GM12873 (cell line): Measurements from ENCODE around the gene EVC2.

Source experiments
- TF ChIP-seq, protein P1 (sequence below): IDR thresholded peaks from 2 replicates; pipeline ENCODE4 v1.5.1; 2012; ENCODE audit warnings: low read depth, mild to moderate bottlenecking, moderate library complexity, low read length, control low read depth; ENCODE audit not compliant: insufficient read depth; ENCODE audit errors: missing control alignments

Gene EVC2

GRCh38 chr4:5609306-5610007, 98.9 kb downstream of the EVC2 start:
- TF ChIP-seq, protein P1, sequence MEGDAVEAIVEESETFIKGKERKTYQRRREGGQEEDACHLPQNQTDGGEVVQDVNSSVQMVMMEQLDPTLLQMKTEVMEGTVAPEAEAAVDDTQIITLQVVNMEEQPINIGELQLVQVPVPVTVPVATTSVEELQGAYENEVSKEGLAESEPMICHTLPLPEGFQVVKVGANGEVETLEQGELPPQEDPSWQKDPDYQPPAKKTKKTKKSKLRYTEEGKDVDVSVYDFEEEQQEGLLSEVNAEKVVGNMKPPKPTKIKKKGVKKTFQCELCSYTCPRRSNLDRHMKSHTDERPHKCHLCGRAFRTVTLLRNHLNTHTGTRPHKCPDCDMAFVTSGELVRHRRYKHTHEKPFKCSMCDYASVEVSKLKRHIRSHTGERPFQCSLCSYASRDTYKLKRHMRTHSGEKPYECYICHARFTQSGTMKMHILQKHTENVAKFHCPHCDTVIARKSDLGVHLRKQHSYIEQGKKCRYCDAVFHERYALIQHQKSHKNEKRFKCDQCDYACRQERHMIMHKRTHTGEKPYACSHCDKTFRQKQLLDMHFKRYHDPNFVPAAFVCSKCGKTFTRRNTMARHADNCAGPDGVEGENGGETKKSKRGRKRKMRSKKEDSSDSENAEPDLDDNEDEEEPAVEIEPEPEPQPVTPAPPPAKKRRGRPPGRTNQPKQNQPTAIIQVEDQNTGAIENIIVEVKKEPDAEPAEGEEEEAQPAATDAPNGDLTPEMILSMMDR = no peak

DNA sequence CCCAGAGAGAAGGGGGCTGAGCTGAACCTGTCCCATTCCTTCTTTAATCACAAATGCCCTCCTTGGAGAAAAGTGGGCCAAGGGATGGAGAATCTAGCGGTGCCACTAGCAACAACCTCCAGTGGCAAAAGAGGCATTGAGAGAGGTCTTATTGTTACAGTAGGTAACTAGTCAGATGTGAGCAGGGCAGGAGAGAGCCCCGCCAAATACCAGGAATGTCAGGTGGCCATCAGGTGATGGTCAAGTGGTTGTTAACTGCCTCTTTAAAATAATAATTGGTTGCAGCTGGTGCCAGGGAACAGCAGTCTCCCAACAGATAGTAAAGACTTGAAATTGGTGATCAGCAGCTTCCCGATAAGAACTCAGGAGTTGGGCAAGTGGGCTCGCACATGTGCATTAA, 116.1 kb downstream of the EVC2 start:
- TF ChIP-seq, protein P1 = no peak

GRCh38 chr4:5589495-5589894, 118.9 kb downstream of the EVC2 start:
- TF ChIP-seq, protein P1 = no peak

DNA sequence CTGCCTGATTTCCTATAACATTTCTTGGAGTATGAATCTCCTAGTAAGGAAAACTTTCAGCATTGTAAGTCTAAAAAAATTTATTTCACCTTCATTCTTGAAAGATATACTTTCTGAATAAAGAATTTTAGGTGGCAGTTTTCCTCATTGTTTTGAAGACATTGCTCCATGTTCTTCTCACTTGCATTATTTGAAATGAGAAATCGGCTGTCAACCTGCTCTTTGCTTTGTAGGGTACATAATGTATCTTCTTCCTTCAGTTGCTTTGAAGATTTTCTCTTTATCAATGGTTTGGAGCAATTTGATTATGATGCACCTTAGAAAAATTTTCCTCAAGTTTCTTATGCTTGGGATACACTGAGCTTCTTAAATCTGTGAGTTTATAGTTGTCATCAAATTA, 120.3 kb downstream of the EVC2 start:
- TF ChIP-seq, protein P1 = no peak

GRCh38 chr4:5575941-5576340, 132.4 kb downstream of the EVC2 start:
- TF ChIP-seq, protein P1 = no peak

DNA sequence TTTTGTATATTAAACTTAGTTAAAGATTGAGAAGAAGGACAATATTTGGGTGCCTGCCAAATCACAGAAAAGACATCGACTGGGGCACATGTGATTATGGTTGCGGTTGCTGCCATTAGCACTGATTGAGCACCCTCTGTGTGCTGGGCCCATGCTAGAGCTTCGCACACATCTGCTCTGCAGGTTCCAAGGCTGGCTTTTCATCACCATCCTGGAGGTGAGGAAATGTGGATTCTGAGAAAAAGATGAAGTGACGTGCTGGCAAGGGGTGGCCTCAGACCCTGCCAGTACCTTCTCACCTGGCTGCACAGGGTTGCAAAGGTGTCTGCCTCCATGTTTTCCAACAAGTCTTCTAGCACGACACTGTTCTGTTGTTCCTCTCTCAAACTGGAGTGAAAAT, 134.0 kb downstream of the EVC2 start:
- TF ChIP-seq, protein P1 = no peak

DNA sequence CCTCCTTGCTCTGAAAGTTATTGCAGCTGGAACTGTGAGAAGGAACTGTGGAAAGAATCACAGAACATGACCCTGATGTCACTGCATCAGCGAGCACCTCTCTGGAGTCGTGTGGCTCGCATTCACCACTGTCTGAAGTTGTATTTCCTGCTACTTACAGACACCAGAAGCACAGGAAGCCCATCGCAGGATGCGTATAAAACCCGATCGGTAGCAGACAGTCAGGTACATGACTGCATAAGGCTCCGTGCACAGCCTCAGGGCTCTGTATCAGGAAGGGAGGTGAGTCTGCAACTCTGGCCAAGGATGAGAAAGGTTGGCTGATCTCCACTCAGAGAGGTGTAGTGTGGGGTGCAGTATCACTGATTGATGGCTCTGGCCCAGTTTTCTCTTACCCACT, 134.4 kb downstream of the EVC2 start:
- TF ChIP-seq, protein P1 = no peak
